ENCODE measurements around the gene ERC2. TPM values are rescaled to one million over a fixed set of nuclear protein-coding genes. Genes with fewer than 3 reads are reported as not detected.

Gene ERC2
- total RNA-seq, 1 donor from 2014 or later = 7.4 TPM

GRCh38 chr3:55807210-55807609, 661.1 kb downstream of the ERC2 start:
- Mint-ChIP-seq H3K4me1 (ENCODE audit: low read depth, unreplicated experiment) (no peaks in the 10 kb centered on the region), H3K27me3 (ENCODE audit: low read depth, unreplicated experiment) (no peaks in the 10 kb centered on the region), H3K4me3 (ENCODE audit: unreplicated experiment) (no peak overlapping the region), H3K9me3 (ENCODE audit: unreplicated experiment) (no peaks in the 10 kb centered on the region), H3K27ac (ENCODE audit: unreplicated experiment) (no peak overlapping the region), H3K36me3 (ENCODE audit: low read depth, unreplicated experiment) (no peaks in the 10 kb centered on the region)
- no peak for TF ChIP-seq CTCF (IDR thresholded peaks at IDR 0.05; ENCODE audit: insufficient read depth, low read depth, low read length)
- no peak for TF ChIP-seq EZH2 (IDR thresholded peaks at IDR 0.05; ENCODE audit: insufficient read depth, low read length)
- no peaks in the 10 kb centered on the region for H4K20me1 ChIP-seq (ENCODE audit: insufficient read depth, low read length)
- FAIRE-seq (no peak), DNase-seq (ENCODE audit: low read depth) (no peak)
- no peaks in the 10 kb centered on the region for H3K79me2 ChIP-seq (ENCODE audit: insufficient read depth, low read length)
- no peaks in the 10 kb centered on the region for H3K9me3 ChIP-seq (ENCODE audit: insufficient read depth, low read depth, low read length)
- no peaks in the 10 kb centered on the region for H3K27me3 ChIP-seq (ENCODE audit: insufficient read depth, low read length)
- no peak overlapping the region for H3K27ac ChIP-seq (ENCODE audit: low read depth, low read length)
- no peaks in the 10 kb centered on the region for H3K36me3 ChIP-seq (ENCODE audit: insufficient read depth, low read length)
- H3K4me1 ChIP-seq (ENCODE audit: insufficient read depth, low read length) = no peaks in the 10 kb centered on the region
- no peak overlapping the region for H3K4me3 ChIP-seq (ENCODE audit: insufficient read depth, low read depth, low read length)
- no peak overlapping the region for H2AFZ ChIP-seq (ENCODE audit: low read depth, low read length)
- no peak overlapping the region for H3K4me2 ChIP-seq (ENCODE audit: low read length)
- H3K9ac ChIP-seq (ENCODE audit: low read length) = no peak overlapping the region

GRCh38 chr3:55805169-55805568, 663.1 kb downstream of the ERC2 start:
- no peak overlapping the region for H3K4me3 ChIP-seq (ENCODE audit: insufficient read depth, low read depth, low read length)
- no peaks in the 10 kb centered on the region for H3K79me2 ChIP-seq (ENCODE audit: insufficient read depth, low read length)
- H3K4me1 Mint-ChIP-seq (ENCODE audit: low read depth, unreplicated experiment) = no peaks in the 10 kb centered on the region
- H3K27ac Mint-ChIP-seq (ENCODE audit: unreplicated experiment) = no peak overlapping the region
- H3K4me1 ChIP-seq (ENCODE audit: insufficient read depth, low read length) = no peaks in the 10 kb centered on the region
- no peak overlapping the region for H3K4me2 ChIP-seq (ENCODE audit: low read length)
- no peaks in the 10 kb centered on the region for H3K9me3 Mint-ChIP-seq (ENCODE audit: unreplicated experiment)
- no peak overlapping the region for H3K27ac ChIP-seq (ENCODE audit: low read depth, low read length)
- no peaks in the 10 kb centered on the region for H3K27me3 ChIP-seq (ENCODE audit: insufficient read depth, low read length)
- H3K27me3 Mint-ChIP-seq (ENCODE audit: low read depth, unreplicated experiment) = no peaks in the 10 kb centered on the region
- no peaks in the 10 kb centered on the region for H3K9me3 ChIP-seq (ENCODE audit: insufficient read depth, low read depth, low read length)
- no peaks in the 10 kb centered on the region for H4K20me1 ChIP-seq (ENCODE audit: insufficient read depth, low read length)
- no peaks in the 10 kb centered on the region for H3K36me3 Mint-ChIP-seq (ENCODE audit: low read depth, unreplicated experiment)
- no peak overlapping the region for H2AFZ ChIP-seq (ENCODE audit: low read depth, low read length)
- DNase-seq (ENCODE audit: low read depth) (no peak), FAIRE-seq (no peak)
- H3K9ac ChIP-seq (ENCODE audit: low read length) = no peak overlapping the region
- H3K4me3 Mint-ChIP-seq (ENCODE audit: unreplicated experiment) = no peak overlapping the region
- no peaks in the 10 kb centered on the region for H3K36me3 ChIP-seq (ENCODE audit: insufficient read depth, low read length)
- TF ChIP-seq EZH2 (IDR thresholded peaks at IDR 0.05; ENCODE audit: insufficient read depth, low read length) (no peak), CTCF (IDR thresholded peaks at IDR 0.05; ENCODE audit: insufficient read depth, low read depth, low read length) (no peak)

GRCh38 chr3:55804170-55805095, 663.8 kb downstream of the ERC2 start:
- H3K27ac Mint-ChIP-seq (ENCODE audit: unreplicated experiment) = no peak overlapping the region
- no peaks in the 10 kb centered on the region for H3K9me3 Mint-ChIP-seq (ENCODE audit: unreplicated experiment)
- DNase-seq (ENCODE audit: low read depth) (no peak), FAIRE-seq (no peak)
- H3K4me1 Mint-ChIP-seq (ENCODE audit: low read depth, unreplicated experiment) = no peaks in the 10 kb centered on the region
- Histone ChIP-seq H4K20me1 (ENCODE audit: insufficient read depth, low read length) (no peaks in the 10 kb centered on the region), H3K9me3 (ENCODE audit: insufficient read depth, low read depth, low read length) (no peaks in the 10 kb centered on the region), H3K27ac (ENCODE audit: low read depth, low read length) (no peak overlapping the region), H3K27me3 (ENCODE audit: insufficient read depth, low read length) (no peaks in the 10 kb centered on the region), H3K4me3 (ENCODE audit: insufficient read depth, low read depth, low read length) (no peak overlapping the region), H3K79me2 (ENCODE audit: insufficient read depth, low read length) (no peaks in the 10 kb centered on the region), H3K4me1 (ENCODE audit: insufficient read depth, low read length) (no peaks in the 10 kb centered on the region), H3K4me2 (ENCODE audit: low read length) (no peak overlapping the region), H3K36me3 (ENCODE audit: insufficient read depth, low read length) (no peaks in the 10 kb centered on the region), H3K9ac (ENCODE audit: low read length) (no peak overlapping the region), H2AFZ (ENCODE audit: low read depth, low read length) (no peak overlapping the region)
- no peak overlapping the region for H3K4me3 Mint-ChIP-seq (ENCODE audit: unreplicated experiment)
- no peaks in the 10 kb centered on the region for H3K36me3 Mint-ChIP-seq (ENCODE audit: low read depth, unreplicated experiment)
- H3K27me3 Mint-ChIP-seq (ENCODE audit: low read depth, unreplicated experiment) = no peaks in the 10 kb centered on the region
- no peak for TF ChIP-seq CTCF (IDR thresholded peaks at IDR 0.05; ENCODE audit: insufficient read depth, low read depth, low read length)
- no peak for TF ChIP-seq EZH2 (IDR thresholded peaks at IDR 0.05; ENCODE audit: insufficient read depth, low read length)

All from astrocyte (in vitro differentiated cells and primary cell).